Endothelial cell of umbilical vein (primary cell): ENCODE measurements around the gene HPS4. TPM values are rescaled to one million over a fixed set of nuclear protein-coding genes. Genes with fewer than 3 reads are reported as not detected.

Source experiments
- BruUV-seq: library from RNA; stranded (reverse); fragments of 400-500 nt; replicated peaks from 2 replicates; lab custom pipeline; 2021; lab: Mats Ljungman, UMichigan
- CTCF ChIA-PET: fragments of 300-600, 350-600 bp; sonication (Branson Sonifier 250); formaldehyde crosslinking; loops from one replicate; lab custom pipeline; 2021; ENCODE audit warnings: antibody characterized with exemption, inconsistent platforms; lab: Charles Lee
- POLR2A ChIA-PET: fragments of 300-600, 350-600 bp; sonication (Branson Sonifier 250); formaldehyde crosslinking; loops from one replicate; lab custom pipeline; 2021; ENCODE audit warnings: antibody characterized with exemption, inconsistent platforms; lab: Charles Lee
- DNase-seq: peaks from one replicate; pipeline ENCODE4 v3.0.0-alpha.2; 2011; ENCODE audit warnings: low read depth, low spot score
- FAIRE-seq: peaks from 2 replicates; lab custom pipeline; 2011; peaks lifted over from hg19 to GRCh38; lab: Jason Lieb, UNC
- H2AFZ ChIP-seq: 2 replicates; pipeline ENCODE4 v1.6.0; 2012; ENCODE audit warnings: low read depth, low read length, control low read depth, inconsistent platforms
- H3K27ac ChIP-seq: 2 replicates; pipeline ENCODE4 v1.5.1; 2011; ENCODE audit warnings: low read depth, mild to moderate bottlenecking, control low read depth, low read length, moderate library complexity; ENCODE audit not compliant: insufficient read depth
- H3K27me3 ChIP-seq, 2 experiments: 2 replicates each; pipeline versions ENCODE4 v1.6.0 to v1.6.1; 2011; ENCODE audit warnings: low read length in 2 of 2, mixed read lengths in 1 of 2; ENCODE audit not compliant: control insufficient read depth in 2 of 2, insufficient read depth in 2 of 2
- H3K36me3 ChIP-seq, 2 experiments: 2 replicates in 1 of 2; 3 replicates in 1 of 2; pipeline ENCODE4 v1.5.1; 2011; ENCODE audit warnings: low read length in 2 of 2, mild to moderate bottlenecking in 1 of 2, moderate library complexity in 1 of 2; ENCODE audit not compliant: control insufficient read depth in 2 of 2, insufficient read depth in 2 of 2; ENCODE audit errors: extremely low read depth in 1 of 2
- H3K4me1 ChIP-seq: 3 replicates; pipeline ENCODE4 v1.5.1; 2011; ENCODE audit warnings: mild to moderate bottlenecking, low read length; ENCODE audit not compliant: control insufficient read depth, insufficient read depth; ENCODE audit errors: extremely low read depth
- H3K4me2 ChIP-seq: 2 replicates; pipeline ENCODE4 v1.6.1; 2011; ENCODE audit warnings: low read length, control low read depth, mixed read lengths; ENCODE audit not compliant: insufficient read depth
- H3K4me3 ChIP-seq, 3 experiments: fragments of 200-600 bp in 1 of 3; sonication (generic), shearing (Covaris generic) in 1 of 3; replicated peaks in 1 of 3; 2 replicates each; pipeline ENCODE4 v1.5.1; 2011 to 2016; ENCODE audit warnings: control low read depth in 3 of 3, low read length in 3 of 3, mild to moderate bottlenecking in 2 of 3, inconsistent platforms in 1 of 3, low read depth in 1 of 3, moderate library complexity in 1 of 3; ENCODE audit not compliant: insufficient read depth in 1 of 3
- H3K79me2 ChIP-seq: 2 replicates; pipeline ENCODE4 v1.6.0; 2012; ENCODE audit warnings: low read length, inconsistent platforms; ENCODE audit not compliant: control insufficient read depth, insufficient read depth
- H3K9ac ChIP-seq: replicated peaks from 2 replicates; pipeline ENCODE3; 2011; ENCODE audit warnings: low read length, control low read depth; ENCODE audit not compliant: insufficient read depth; ENCODE audit errors: extremely low read depth
- H3K9me1 ChIP-seq: replicated peaks from 3 replicates; pipeline ENCODE4 v1.6.0; 2011; ENCODE audit warnings: mild to moderate bottlenecking, low read length; ENCODE audit not compliant: control insufficient read depth, insufficient read depth; ENCODE audit errors: extremely low read depth
- H3K9me3 ChIP-seq: replicated peaks from 2 replicates; pipeline ENCODE4 v1.5.1; 2012; ENCODE audit warnings: low read length, inconsistent platforms; ENCODE audit not compliant: control insufficient read depth, insufficient read depth
- H4K20me1 ChIP-seq: replicated peaks from 2 replicates; pipeline ENCODE3; 2011; ENCODE audit warnings: mild to moderate bottlenecking, low read length; ENCODE audit not compliant: control insufficient read depth, insufficient read depth; ENCODE audit errors: extremely low read depth
- EZH2 ChIP-seq: IDR thresholded peaks from 2 replicates; pipeline ENCODE4 v1.6.1; 2012; ENCODE audit warnings: borderline replicate concordance, low read depth, mild to moderate bottlenecking, moderate library complexity, low read length, inconsistent platforms; ENCODE audit not compliant: severe bottlenecking
- JUN ChIP-seq: IDR thresholded peaks from 2 replicates; pipeline ENCODE4 v1.6.1; 2011; ENCODE audit warnings: borderline replicate concordance, low read depth; ENCODE audit not compliant: insufficient read length, insufficient read depth
- MAX ChIP-seq: IDR thresholded peaks from 2 replicates; pipeline ENCODE4 v1.6.1; 2011; ENCODE audit not compliant: insufficient read depth, insufficient read length
- MYC ChIP-seq: IDR thresholded peaks from one replicate; pipeline ENCODE4 v1.6.1; 2011; ENCODE audit warnings: mild to moderate bottlenecking, low read depth, low read length
- POLR2AphosphoS5 ChIP-seq: IDR thresholded peaks from 2 replicates; pipeline ENCODE4 v1.6.1; 2012; ENCODE audit warnings: low read depth, mild to moderate bottlenecking, control low read depth, low read length, moderate library complexity; ENCODE audit not compliant: insufficient read depth
- dilution Hi-C: fragments of 300-500 bp; cut with MboI; formaldehyde crosslinking; loops from one replicate; pipeline ENCODE4 v1.15.0; 2019; ENCODE audit warnings: low sequenced_read_pairs; ENCODE audit not compliant: extremely low pct_ligation_motif_present
- intact Hi-C: fragments of 100-400 bp; cut with micrococcal nuclease; formaldehyde crosslinking; loops from one replicate; pipeline ENCODE4 v1.10.0; 2022
- polyA plus RNA-seq, 4 experiments: library from polyadenylated mRNA; depleted of rRNA in 3 of 4; stranded (reverse) in 3 of 4; unstranded in 1 of 4; fragments of >200 nt; gene quantifications; 2 replicates each; pipeline versions ENCODE4 v1.2.1 to v1.2.3, GENCODE V29; 2011 to 2012; ENCODE audit warnings: missing spikeins in 1 of 4
- total RNA-seq: library from RNA; stranded (reverse); gene quantifications from 2 replicates; pipeline ENCODE4 v1.2.3, GENCODE V29; 2021

The HPS4 gene
- total and polyA plus RNA-seq, 2 donors (not counting 3 experiments of a cell fraction or from before 2014, with no cell fraction given) = 28.4 to 29.7 TPM

GRCh38 chr22:26401726-26402125 lies 81.9 kb downstream of the HPS4 start:
- Histone ChIP-seq H3K4me3 (no peak overlapping the region), H3K79me2 (no peaks in the 10 kb centered on the region), H3K27me3 (peaks cover 12 to 16% of the 10 kb centered on the region in 2 experiments), H3K4me2 (no peak overlapping the region), H3K4me1 (no peaks in the 10 kb centered on the region), H3K9me3 (no peaks in the 10 kb centered on the region), H3K9ac (no peak overlapping the region), H3K36me3 (no peaks in the 10 kb centered on the region), H3K9me1 (no peaks in the 10 kb centered on the region), H4K20me1 (no peaks in the 10 kb centered on the region), H3K27ac (no peak overlapping the region), H2AFZ (no peak overlapping the region)
- intact Hi-C loops = no loop called here
- dilution Hi-C loops = no loop called here
- ChIA-PET CTCF (interaction anchor here (1.3 to 3.9 kb wide), 4 partner anchors 29 to 264 kb away, joined by 3 to 11 read pairs (median 6); no protein-coding TSS in a partner anchor), POLR2A (no interaction called here)
- no peak for TF ChIP-seq MYC
- no peak for TF ChIP-seq JUN
- TF ChIP-seq MAX = no peak
- TF ChIP-seq POLR2AphosphoS5 = no peak
- no peak for TF ChIP-seq EZH2
- BruUV-seq = no TSS peak
- FAIRE-seq (no peak), DNase-seq (no peak)

Other genes with a start within 250 kb of the HPS4 start
- gene ASPHD2, start 54.5 kb downstream of the HPS4 start, total RNA-seq = 5.5 and 7.8 TPM in 2 replicates
- gene ASPHD2, start 54.5 kb downstream of the HPS4 start, polyA plus RNA-seq = 4.8 and 5.3 TPM in 2 replicates
- gene SRRD, start 94 bp upstream of the HPS4 start, total RNA-seq = 24.2 and 28.5 TPM in 2 replicates
- gene SRRD, start 94 bp upstream of the HPS4 start, polyA plus RNA-seq = 21.4 and 23.4 TPM in 2 replicates
- gene TFIP11, start 28.7 kb upstream of the HPS4 start, total RNA-seq = 49.8 and 54.9 TPM in 2 replicates
- 33.5 and 35.7 TPM in 2 replicates for gene TFIP11, start 28.7 kb upstream of the HPS4 start, polyA plus RNA-seq
- gene TPST2, start 106.3 kb upstream of the HPS4 start, total RNA-seq = 48.4 and 49.4 TPM in 2 replicates
- gene TPST2, start 106.3 kb upstream of the HPS4 start, polyA plus RNA-seq = 121 and 137 TPM in 2 replicates
- gene CRYBB1, start 134.2 kb upstream of the HPS4 start, total RNA-seq = not detected in 2 replicates
- not detected in 2 replicates for gene CRYBB1, start 134.2 kb upstream of the HPS4 start, polyA plus RNA-seq
- gene CRYBA4, start 138.2 kb upstream of the HPS4 start, total RNA-seq = not detected in 2 replicates
- not detected in 2 replicates for gene CRYBA4, start 138.2 kb upstream of the HPS4 start, polyA plus RNA-seq
- gene MIAT, start 173.8 kb upstream of the HPS4 start, total RNA-seq = 0.53 and 0.80 TPM in 2 replicates
- gene MIAT, start 173.8 kb upstream of the HPS4 start, polyA plus RNA-seq = 0.03 and 0.05 TPM in 2 replicates